Gastroesophageal sphincter (tissue), 3 donors: ENCODE data around the gene TM4SF18.
A peak's percentile ranks its signal among the peaks of the same experiment; 100 is the strongest.

Experiments
- EP300 ChIP-seq: sonication (generic); formaldehyde crosslinking; IDR thresholded peaks from one replicate; pipeline ENCODE4 v1.6.1; 2017; ENCODE audit warnings: antibody characterized with exemption, mild to moderate bottlenecking
- POLR2A ChIP-seq, 2 donors: fragments of 450-650 bp; IDR thresholded peaks; one replicate each; pipeline ENCODE4 v1.6.1; 2017; ENCODE audit warnings: antibody characterized with exemption in 2 of 2, mild to moderate bottlenecking in 2 of 2, moderate library complexity in 1 of 2
- POLR2AphosphoS5 ChIP-seq: sonication (generic); formaldehyde crosslinking; IDR thresholded peaks from one replicate; pipeline ENCODE4 v1.6.1; 2017; ENCODE audit warnings: antibody characterized with exemption
- TF ChIP-seq, protein P1 (sequence below), 4 experiments: fragments of 200-600 bp in 2 of 4; fragments of 450-650 bp in 2 of 4; sonication (generic) in 1 of 4; IDR thresholded peaks; one replicate each; pipeline ENCODE4 v1.5.1; 2017 to 2019; ENCODE audit warnings: antibody characterized with exemption in 4 of 4, mild to moderate bottlenecking in 2 of 4, moderate library complexity in 2 of 4

GRCh38 chr3:149299938-149300801 lies 33.3 kb downstream of the TM4SF18 start:
- TF ChIP-seq EP300 (no peak), POLR2AphosphoS5 (peak; percentile 78), POLR2A (IDR thresholded peaks at IDR 0.05) (no peak)
- TF ChIP-seq, protein P1, sequence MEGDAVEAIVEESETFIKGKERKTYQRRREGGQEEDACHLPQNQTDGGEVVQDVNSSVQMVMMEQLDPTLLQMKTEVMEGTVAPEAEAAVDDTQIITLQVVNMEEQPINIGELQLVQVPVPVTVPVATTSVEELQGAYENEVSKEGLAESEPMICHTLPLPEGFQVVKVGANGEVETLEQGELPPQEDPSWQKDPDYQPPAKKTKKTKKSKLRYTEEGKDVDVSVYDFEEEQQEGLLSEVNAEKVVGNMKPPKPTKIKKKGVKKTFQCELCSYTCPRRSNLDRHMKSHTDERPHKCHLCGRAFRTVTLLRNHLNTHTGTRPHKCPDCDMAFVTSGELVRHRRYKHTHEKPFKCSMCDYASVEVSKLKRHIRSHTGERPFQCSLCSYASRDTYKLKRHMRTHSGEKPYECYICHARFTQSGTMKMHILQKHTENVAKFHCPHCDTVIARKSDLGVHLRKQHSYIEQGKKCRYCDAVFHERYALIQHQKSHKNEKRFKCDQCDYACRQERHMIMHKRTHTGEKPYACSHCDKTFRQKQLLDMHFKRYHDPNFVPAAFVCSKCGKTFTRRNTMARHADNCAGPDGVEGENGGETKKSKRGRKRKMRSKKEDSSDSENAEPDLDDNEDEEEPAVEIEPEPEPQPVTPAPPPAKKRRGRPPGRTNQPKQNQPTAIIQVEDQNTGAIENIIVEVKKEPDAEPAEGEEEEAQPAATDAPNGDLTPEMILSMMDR (IDR thresholded peaks at IDR 0.05): no peak
